ENCODE data around the gene APOL3.

DNA sequence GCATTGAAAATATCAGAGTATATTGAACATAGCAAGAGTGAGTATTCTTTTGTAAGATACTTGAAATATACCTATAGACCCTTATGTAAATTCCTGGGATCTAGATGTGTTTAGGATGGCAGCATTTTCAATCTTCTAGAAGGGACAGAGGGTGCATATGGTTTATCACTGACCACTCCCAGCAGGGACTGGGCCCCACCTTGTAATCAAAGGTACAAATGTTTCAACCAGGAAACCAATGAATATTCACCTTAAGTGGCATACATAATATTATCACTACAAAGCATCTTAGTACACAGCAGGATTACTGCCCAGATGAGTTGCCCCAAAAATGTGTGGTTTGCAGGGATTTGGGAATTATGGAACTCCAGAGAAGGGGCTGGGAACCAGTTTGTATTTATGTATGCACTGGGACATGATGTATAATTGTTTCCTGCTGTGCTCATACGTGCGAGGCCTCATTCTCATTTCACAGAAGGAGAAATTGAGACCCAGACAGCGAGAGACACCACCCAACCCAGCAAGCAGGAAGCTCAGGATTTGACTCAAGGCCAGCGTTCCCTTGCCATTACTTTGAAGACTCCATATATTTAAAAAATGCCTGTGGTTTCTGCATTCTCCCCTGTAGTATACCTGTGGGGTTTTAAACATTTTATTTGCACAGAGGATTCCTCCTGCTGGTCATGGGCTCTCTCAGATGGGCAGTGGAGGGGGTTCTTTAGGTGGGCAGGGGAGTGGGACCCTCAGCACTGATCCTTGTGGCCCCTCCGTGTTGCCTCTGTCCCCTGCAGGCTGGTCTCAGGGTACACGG is 35.9 kb upstream of the APOL3 start:
- TF ChIP-seq POLR2A (IDR thresholded peaks at IDR 0.05; ENCODE audit: low read depth, low read length) (no peak), JUN (IDR thresholded peaks at IDR 0.05; ENCODE audit: borderline replicate concordance, insufficient read depth, insufficient read length, low read depth) (no peak), POLR2AphosphoS5 (IDR thresholded peaks at IDR 0.05; ENCODE audit: insufficient read depth, low read depth, low read length) (no peak), EZH2 (IDR thresholded peaks at IDR 0.05; ENCODE audit: borderline replicate concordance, low read depth, low read length, severe bottlenecking) (no peak), MAX (IDR thresholded peaks at IDR 0.05; ENCODE audit: insufficient read depth, insufficient read length) (no peak)
- TF ChIP-seq, protein P1, sequence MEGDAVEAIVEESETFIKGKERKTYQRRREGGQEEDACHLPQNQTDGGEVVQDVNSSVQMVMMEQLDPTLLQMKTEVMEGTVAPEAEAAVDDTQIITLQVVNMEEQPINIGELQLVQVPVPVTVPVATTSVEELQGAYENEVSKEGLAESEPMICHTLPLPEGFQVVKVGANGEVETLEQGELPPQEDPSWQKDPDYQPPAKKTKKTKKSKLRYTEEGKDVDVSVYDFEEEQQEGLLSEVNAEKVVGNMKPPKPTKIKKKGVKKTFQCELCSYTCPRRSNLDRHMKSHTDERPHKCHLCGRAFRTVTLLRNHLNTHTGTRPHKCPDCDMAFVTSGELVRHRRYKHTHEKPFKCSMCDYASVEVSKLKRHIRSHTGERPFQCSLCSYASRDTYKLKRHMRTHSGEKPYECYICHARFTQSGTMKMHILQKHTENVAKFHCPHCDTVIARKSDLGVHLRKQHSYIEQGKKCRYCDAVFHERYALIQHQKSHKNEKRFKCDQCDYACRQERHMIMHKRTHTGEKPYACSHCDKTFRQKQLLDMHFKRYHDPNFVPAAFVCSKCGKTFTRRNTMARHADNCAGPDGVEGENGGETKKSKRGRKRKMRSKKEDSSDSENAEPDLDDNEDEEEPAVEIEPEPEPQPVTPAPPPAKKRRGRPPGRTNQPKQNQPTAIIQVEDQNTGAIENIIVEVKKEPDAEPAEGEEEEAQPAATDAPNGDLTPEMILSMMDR (IDR thresholded peaks at IDR 0.05; ENCODE audit: extremely low read depth in 1 of 2, insufficient read depth in 1 of 2, low read depth in 1 of 2, low read length in 2 of 2), result no peak

Measured in endothelial cell of umbilical vein (primary cell).